Measurements from ENCODE around the gene ILF3. TPM values are rescaled to one million over a fixed set of nuclear protein-coding genes. Genes with fewer than 3 reads are reported as not detected.

ILF3 gene
- total and polyA plus RNA-seq, 2 experiments from 2014 or later, result 573 to 616 TPM

DNA sequence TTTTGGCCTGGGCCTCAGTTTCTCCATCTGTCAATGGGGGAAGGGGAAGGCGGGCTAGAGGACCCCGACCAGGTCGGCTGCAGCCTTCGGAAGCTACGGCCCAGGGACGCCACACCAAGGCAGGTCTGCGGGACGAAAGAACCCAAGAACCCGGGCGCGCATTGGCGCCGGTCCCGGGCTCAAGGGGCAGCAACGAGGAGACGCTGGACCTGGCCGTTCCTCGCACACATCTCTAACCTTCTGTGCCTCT, 739 bp upstream of the ILF3 start:
- no peaks in the 10 kb centered on the region for H3K27me3 ChIP-seq (ENCODE audit: insufficient read depth)
- Mint-ChIP-seq H3K27ac (peak overlapping the region; percentile 99), H3K9me3 (peaks cover 3% of the 10 kb centered on the region; the same call in 1 of the 3 replicates), H3K4me1 (peaks cover 12% of the 10 kb centered on the region; the same call in 2 of the 3 replicates), H3K27me3 (ENCODE audit: insufficient read depth, low read depth, poor library complexity) (peaks cover 27% of the 10 kb centered on the region), H3K36me3 (ENCODE audit: low read depth) (peaks cover 53% of the 10 kb centered on the region), H3K4me3 (peak overlapping the region; percentile 94)
- peaks cover 54% of the 10 kb centered on the region for H3K79me2 ChIP-seq (replicated peaks; ENCODE audit: insufficient read depth)
- 0 out of 2 replicates have a peak overlapping the region, but pooled peaks have one; percentile 4 for H2AFZ ChIP-seq
- peak overlapping the region; percentile 98 for H3K4me2 ChIP-seq
- DNase-seq (ENCODE audit: low spot score) (no peak), ATAC-seq (peak; percentile 7)
- TF ChIP-seq STAT1 (IDR thresholded peaks at IDR 0.05; ENCODE audit: unreplicated experiment) (no peak), ETS1 (IDR thresholded peaks at IDR 0.05) (no peak)
- no peaks in the 10 kb centered on the region for H3K9me2 ChIP-seq (ENCODE audit: insufficient read depth)
- peaks cover 23% of the 10 kb centered on the region for H3K36me3 ChIP-seq (ENCODE audit: insufficient read depth)
- peaks cover 25% of the 10 kb centered on the region for H4K20me1 ChIP-seq (replicated peaks; ENCODE audit: insufficient read depth)
- H3K4me3 ChIP-seq, result peak overlapping the region; percentile 70
- H3K27ac ChIP-seq (ENCODE audit: low read depth), result peak overlapping the region; percentile 94
- H3F3A ChIP-seq (replicated peaks; ENCODE audit: low read depth), result peaks cover 14% of the 10 kb centered on the region; the same call in 1 of the 2 replicates
- peaks cover 23% of the 10 kb centered on the region for H3K4me1 ChIP-seq (ENCODE audit: insufficient read depth)

GRCh38 chr19:10654610-10655456, 687 bp downstream of the ILF3 start:
- peak; percentile 40 for ATAC-seq
- H3K4me3 Mint-ChIP-seq, result peak overlapping the region; percentile 94
- H3F3A ChIP-seq (replicated peaks; ENCODE audit: low read depth), result peaks cover 18% of the 10 kb centered on the region; the same call in 1 of the 2 replicates
- H3K4me3 ChIP-seq, result peak overlapping the region; percentile 70
- no peak overlapping the region for H2AFZ ChIP-seq
- H3K4me1 ChIP-seq (ENCODE audit: insufficient read depth), result peaks cover 32% of the 10 kb centered on the region
- peak overlapping the region; percentile 97 for H3K4me2 ChIP-seq
- H3K9me3 Mint-ChIP-seq, result peaks cover 3% of the 10 kb centered on the region; the same call in 1 of the 3 replicates
- no peaks in the 10 kb centered on the region for H3K9me2 ChIP-seq (ENCODE audit: insufficient read depth)
- DNase-seq (ENCODE audit: low spot score), result peak; percentile 95
- peaks cover 38% of the 10 kb centered on the region for H4K20me1 ChIP-seq (replicated peaks; ENCODE audit: insufficient read depth)
- H3K27ac ChIP-seq (ENCODE audit: low read depth), result peak overlapping the region; percentile 100
- peaks cover 35% of the 10 kb centered on the region for H3K27me3 Mint-ChIP-seq (ENCODE audit: insufficient read depth, low read depth, poor library complexity)
- H3K27me3 ChIP-seq (ENCODE audit: insufficient read depth), result no peaks in the 10 kb centered on the region
- H3K36me3 Mint-ChIP-seq (ENCODE audit: low read depth), result peaks cover 65% of the 10 kb centered on the region
- TF ChIP-seq POLR2AphosphoS5 (IDR thresholded peaks at IDR 0.05; ENCODE audit: low read depth) (peak; percentile 49; the same call in 1 of the 2 replicates), STAT1 (IDR thresholded peaks at IDR 0.05; ENCODE audit: unreplicated experiment) (no peak), EZH2 (IDR thresholded peaks at IDR 0.05; ENCODE audit: low read depth, unreplicated experiment) (no peak)
- peak overlapping the region; percentile 99 for H3K27ac Mint-ChIP-seq
- H3K36me3 ChIP-seq (ENCODE audit: insufficient read depth), result peaks cover 33% of the 10 kb centered on the region
- peaks cover 20% of the 10 kb centered on the region for H3K4me1 Mint-ChIP-seq
- H3K79me2 ChIP-seq (replicated peaks; ENCODE audit: insufficient read depth), result peaks cover 69% of the 10 kb centered on the region

DNA sequence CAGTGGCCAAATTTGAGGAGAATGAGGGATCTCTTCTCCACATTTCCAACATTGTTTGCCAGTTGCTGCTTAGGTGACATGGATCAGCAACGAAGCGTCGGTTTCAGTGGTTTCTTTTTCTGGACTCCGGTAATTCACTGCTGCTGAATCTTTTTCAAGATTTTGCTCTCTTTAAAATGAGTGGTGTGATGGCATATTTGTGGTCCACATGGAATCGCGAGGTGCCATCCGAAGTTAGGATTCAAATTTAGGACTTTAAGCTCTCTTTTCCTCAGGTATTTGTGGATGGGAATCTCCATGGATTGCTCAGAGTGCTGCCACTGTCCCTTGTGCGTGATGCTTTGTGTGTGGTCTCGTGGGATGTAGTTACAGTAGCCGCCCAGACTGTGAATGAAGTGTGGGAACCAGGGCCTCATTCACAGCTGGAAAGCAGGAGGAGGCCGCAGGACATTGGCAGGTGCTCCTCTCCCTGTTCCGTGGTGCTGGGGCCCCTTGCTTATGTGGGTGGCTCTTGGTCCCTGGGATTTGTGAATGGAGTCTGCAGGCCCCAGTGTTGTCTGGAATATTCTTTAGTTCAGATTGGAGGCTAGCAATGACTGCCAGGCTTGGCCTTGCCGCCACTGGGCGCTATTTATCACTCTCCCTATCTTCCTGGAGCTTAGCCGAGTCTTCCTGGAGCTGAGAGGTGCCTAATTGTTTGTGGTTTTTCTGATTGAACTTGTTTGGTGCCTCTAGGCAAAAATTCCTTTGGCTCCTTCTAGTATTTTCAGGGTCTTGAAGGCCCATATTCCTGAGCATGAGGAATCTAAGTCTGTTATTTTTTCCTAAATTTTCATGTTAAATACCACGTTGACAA, 1.5 kb downstream of the ILF3 start:
- H3K36me3 Mint-ChIP-seq (ENCODE audit: low read depth), result peaks cover 74% of the 10 kb centered on the region
- Histone ChIP-seq H3K36me3 (ENCODE audit: insufficient read depth) (peaks cover 42% of the 10 kb centered on the region), H3K4me2 (peak overlapping the region; percentile 97), H3F3A (replicated peaks; ENCODE audit: low read depth) (peaks cover 26% of the 10 kb centered on the region), H3K79me2 (replicated peaks; ENCODE audit: insufficient read depth) (peaks cover 77% of the 10 kb centered on the region), H3K4me3 (peak overlapping the region; percentile 70), H3K9me2 (ENCODE audit: insufficient read depth) (no peaks in the 10 kb centered on the region), H4K20me1 (replicated peaks; ENCODE audit: insufficient read depth) (peaks cover 46% of the 10 kb centered on the region), H3K4me1 (ENCODE audit: insufficient read depth) (peaks cover 38% of the 10 kb centered on the region), H3K27me3 (ENCODE audit: insufficient read depth) (no peaks in the 10 kb centered on the region), H3K27ac (ENCODE audit: low read depth) (peak overlapping the region; percentile 100), H2AFZ (no peak overlapping the region)
- H3K9me3 Mint-ChIP-seq, result peaks cover 3% of the 10 kb centered on the region; the same call in 1 of the 3 replicates
- H3K4me3 Mint-ChIP-seq, result peak overlapping the region; percentile 94
- ATAC-seq (peak; percentile 4), DNase-seq (ENCODE audit: low spot score) (peak; percentile 40)
- peaks cover 26% of the 10 kb centered on the region for H3K4me1 Mint-ChIP-seq
- H3K27me3 Mint-ChIP-seq (ENCODE audit: insufficient read depth, low read depth, poor library complexity), result peaks cover 44% of the 10 kb centered on the region
- TF ChIP-seq POLR2AphosphoS5 (IDR thresholded peaks at IDR 0.05; ENCODE audit: low read depth) (peak; percentile 36), CREB1 (CRISPR knock-in tag; IDR thresholded peaks at IDR 0.05; ENCODE audit: low read depth) (no peak)
- TF ChIP-seq, protein P1, sequence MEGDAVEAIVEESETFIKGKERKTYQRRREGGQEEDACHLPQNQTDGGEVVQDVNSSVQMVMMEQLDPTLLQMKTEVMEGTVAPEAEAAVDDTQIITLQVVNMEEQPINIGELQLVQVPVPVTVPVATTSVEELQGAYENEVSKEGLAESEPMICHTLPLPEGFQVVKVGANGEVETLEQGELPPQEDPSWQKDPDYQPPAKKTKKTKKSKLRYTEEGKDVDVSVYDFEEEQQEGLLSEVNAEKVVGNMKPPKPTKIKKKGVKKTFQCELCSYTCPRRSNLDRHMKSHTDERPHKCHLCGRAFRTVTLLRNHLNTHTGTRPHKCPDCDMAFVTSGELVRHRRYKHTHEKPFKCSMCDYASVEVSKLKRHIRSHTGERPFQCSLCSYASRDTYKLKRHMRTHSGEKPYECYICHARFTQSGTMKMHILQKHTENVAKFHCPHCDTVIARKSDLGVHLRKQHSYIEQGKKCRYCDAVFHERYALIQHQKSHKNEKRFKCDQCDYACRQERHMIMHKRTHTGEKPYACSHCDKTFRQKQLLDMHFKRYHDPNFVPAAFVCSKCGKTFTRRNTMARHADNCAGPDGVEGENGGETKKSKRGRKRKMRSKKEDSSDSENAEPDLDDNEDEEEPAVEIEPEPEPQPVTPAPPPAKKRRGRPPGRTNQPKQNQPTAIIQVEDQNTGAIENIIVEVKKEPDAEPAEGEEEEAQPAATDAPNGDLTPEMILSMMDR (conservative IDR thresholded peaks at IDR 0.05; ENCODE audit: low read depth in 2 of 2), result peak; percentile 10 to 19; a peak in 2 of 4 replicates
- peak overlapping the region; percentile 99 for H3K27ac Mint-ChIP-seq
